ENCODE measurements around the gene DMC1.
"Not testable (repeated sequence)": the region's sequence is repeated elsewhere in the genome, so short reads cannot be mapped to it uniquely, and the experiment has no call there.

The DMC1 gene

GRCh38 chr22:38569972-38570778, at the start of gene DMC1:
TSS of gene DMC1 (minus strand) at chr22:38570183. CDS start at chr22:38568256, 1,927 bp downstream.
- peak; percentile 90 for DNase-seq

GRCh38 chr22:38618682-38619081, 48.7 kb upstream of the DMC1 start:
- no peak for DNase-seq

GRCh38 chr22:38618258-38618657, 48.3 kb upstream of the DMC1 start:
- DNase-seq = no peak

DNA sequence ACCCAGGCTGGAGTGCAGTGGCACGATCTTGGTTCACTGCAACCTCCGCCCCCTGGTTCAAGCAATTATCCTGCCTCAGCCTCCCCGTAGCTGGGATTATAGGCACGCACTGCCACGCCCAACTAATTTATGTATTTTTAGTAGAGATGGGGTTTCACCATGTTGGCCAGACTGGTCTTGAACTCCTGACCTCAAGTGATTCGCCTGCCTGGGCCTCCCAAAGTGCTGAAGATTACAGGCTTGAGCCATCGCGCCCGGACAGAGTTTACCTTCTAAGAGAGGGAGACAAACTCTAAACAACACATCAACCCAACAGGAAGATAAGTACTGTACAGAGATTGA, 45.1 kb upstream of the DMC1 start:
- DNase-seq = not testable (repeated sequence)

DNA sequence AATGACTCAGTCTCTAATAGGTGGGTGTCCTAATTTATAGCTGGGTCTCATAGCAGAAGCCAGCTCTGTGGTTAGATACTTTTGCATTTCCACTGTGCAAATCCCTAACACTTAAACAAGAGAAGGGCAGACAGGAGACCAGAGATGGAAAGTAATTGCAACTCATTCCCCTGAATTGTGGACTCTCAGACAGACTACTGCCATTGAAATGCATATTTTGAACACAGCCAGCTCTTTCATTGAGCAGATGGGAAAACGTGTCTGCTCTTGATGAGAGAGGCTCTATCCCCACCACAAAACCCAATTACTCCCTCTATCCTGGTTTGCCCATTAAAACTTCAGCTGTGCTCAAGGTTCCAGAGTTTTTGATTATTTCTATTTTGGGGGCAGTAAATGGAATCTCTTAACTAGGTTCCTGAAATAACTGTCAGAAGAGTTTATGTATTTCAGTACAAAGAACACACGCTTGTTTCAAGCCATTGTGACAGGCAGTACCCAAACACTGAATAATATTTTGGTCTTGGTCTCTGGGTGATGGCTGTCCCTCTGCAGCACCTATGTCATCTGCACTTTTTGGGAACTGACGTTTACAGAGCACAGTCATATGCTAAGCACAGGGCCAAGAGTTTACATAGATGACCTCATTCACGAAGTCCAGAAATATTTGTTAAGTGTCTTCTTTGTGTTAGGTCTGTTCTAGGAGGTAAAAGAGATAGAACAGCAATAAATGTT, 44.5 kb upstream of the DMC1 start:
- no peak for DNase-seq

GRCh38 chr22:38613588-38613987, 43.6 kb upstream of the DMC1 start:
- DNase-seq = no peak

DNA sequence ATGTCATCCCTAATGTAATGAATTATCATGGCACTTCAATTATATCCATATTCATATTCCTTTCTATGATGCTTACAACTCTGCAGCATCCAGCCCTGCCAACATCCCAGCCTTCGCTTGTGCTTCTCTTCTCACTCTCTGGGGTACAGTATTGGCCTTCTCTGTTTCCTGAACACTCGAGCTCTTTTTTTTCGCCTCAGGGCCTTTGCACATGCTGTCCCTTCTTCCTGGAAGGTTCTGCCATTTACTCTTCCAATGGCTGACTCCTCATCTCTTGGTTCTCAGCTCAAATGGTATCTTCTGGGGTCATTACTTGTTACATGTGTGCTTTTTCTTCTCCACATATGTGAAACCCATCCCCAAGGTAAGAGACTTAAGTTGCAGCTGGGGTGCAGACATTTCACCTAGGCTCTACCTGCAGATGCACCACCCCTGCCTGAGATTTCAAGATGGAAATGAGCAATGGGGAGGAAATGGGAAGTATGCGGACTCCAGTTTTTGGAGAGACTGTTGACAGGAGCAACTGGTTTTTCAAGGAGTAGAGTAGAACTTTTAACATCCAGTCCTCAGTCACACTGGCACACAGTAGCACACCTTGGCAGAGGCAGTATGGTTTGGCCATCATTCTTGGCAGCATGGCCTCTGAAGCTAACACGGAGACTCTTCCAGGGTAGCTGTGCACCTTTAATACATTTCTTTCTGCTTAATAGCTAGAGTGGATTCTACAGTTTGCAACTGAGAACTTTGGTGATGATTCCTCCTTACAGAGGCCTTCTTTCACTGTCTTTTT, 42.4 kb upstream of the DMC1 start:
- no peak for DNase-seq

GRCh38 chr22:38611559-38611958, 41.6 kb upstream of the DMC1 start:
- DNase-seq = no peak

- no peak for DNase-seq
These were observed 40.3 kb upstream of the DMC1 start for GRCh38 chr22:38610234-38610633.

DNA sequence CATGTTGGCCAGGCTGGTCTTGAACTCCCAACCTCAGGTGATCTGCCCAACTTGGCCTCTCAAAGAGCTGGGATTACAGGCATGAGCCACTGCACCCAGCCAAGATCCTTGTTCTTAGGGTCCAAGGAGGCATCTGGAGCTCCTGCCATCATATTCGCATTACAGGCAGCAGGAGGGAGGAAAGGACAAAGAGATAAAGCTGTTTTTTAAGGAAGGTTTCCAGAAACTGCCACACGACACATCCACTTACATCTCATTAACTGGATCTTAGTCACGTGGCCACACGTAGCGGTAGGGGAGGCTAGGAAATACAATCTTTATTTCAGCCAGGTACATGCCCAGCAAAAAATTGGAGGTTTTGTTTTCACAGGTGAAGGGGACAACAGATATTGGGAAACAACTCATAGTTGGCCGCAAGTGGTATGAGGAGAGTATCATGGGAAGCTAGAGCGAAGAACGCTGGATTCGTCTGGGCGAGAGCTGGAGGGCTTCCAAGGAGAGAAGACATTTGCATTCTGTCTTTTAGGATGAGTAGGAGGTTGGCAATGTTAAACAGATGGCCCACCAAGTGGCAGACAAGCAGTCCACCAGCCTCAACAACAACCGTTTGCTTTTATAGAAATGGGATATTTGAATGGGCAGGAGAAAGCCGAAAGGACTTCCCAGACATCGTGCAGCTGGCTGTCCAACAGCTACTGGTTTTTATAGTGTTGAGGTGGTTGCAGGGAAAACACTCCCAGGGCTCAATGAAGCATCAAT, 39.2 kb upstream of the DMC1 start:
- no peak for DNase-seq

GRCh38 chr22:38607680-38608079, 37.7 kb upstream of the DMC1 start:
- DNase-seq = no peak

GRCh38 chr22:38602166-38602565, 32.2 kb upstream of the DMC1 start:
- no peak for DNase-seq

GRCh38 chr22:38601221-38601764, 31.3 kb upstream of the DMC1 start:
- no peak for DNase-seq

GRCh38 chr22:38599466-38599865, 29.5 kb upstream of the DMC1 start:
- DNase-seq = no peak

DNA sequence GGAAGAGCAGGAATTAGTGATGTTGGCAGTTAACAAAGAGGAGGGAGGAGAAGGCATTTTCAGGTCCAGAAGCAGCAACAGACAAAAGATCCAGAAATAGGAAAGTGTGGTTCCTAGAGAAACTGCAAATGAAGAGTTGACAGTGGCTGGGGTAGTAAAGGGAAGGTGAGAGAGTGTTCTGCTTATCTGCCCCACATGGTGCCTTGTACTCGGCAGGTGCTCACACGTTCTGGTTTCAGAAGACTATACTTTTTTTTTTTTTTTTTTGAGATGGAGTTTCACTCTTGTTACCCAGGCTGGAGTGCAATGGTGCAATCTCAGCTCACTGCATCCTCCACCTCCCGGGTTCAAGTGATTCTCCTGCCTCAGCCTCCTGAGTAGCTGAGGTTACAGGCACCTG, 12.9 kb upstream of the DMC1 start:
- not testable (repeated sequence) for DNase-seq

DNA sequence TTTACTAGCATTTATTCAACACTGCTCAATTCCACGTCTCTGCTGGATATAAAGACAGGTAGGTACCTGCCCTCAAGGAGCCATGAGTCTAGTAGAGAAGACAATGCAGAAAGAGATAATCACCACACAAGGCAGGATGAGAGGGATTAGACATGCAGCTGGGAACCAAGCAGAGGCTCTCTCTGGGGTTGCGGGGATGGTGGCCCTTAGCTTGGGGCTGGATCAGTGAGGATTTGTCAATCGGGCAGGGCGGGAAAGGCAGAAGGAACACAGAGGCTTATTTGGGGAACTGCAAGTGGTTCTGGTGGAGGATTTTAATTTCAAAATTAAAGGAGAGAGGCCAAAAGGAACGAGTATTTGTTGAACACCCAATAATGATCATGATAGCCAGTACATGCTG, 8.5 kb upstream of the DMC1 start:
- no peak for DNase-seq

DNA sequence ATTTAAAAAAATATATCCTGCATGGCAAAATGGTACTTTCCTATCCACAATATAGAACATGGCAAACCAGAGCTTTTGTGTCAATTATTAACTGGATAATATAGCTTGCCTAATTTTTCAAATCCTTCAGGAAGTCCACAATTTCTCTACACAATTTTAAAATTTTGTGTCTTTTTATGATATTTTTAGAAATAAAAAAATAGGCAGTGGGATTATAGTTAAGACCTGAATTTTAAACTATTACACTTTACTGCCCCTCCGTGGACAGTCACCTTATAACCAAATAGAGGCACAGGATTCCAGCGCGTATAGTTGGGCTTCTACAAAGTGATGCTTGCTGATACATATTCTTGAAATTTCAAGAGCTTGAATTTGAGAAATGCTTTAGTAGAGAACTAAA, 2.1 kb upstream of the DMC1 start:
- DNase-seq = no peak

DNA sequence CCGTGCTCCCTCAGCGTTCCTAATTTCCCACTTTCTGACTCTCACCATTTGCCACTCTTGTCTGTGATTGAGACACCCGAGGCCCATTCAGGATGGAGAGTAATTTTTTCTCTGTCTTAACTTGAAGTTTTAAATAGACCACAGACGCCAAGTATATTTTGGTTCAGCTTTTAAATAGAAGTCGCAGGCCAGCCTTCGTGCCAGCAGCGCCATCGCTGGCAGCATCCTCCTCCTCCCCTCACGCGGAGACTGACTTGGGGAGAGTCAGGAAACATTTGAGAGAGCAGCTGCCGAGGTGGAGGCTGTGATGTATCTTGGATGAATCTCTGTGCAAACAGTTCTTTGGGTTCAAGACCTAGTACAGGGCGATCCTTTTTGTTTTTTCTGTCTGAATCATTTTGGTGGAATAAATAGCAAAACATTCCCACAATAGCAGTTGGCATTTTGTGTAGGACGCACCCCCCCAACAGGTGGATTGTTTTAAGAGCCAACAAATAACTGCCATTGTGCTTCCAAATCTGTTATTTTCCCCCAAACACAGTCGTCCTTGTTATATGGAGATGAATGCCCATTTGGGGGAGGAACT, 889 bp upstream of the DMC1 start:
- DNase-seq = peak; percentile 18

DNA sequence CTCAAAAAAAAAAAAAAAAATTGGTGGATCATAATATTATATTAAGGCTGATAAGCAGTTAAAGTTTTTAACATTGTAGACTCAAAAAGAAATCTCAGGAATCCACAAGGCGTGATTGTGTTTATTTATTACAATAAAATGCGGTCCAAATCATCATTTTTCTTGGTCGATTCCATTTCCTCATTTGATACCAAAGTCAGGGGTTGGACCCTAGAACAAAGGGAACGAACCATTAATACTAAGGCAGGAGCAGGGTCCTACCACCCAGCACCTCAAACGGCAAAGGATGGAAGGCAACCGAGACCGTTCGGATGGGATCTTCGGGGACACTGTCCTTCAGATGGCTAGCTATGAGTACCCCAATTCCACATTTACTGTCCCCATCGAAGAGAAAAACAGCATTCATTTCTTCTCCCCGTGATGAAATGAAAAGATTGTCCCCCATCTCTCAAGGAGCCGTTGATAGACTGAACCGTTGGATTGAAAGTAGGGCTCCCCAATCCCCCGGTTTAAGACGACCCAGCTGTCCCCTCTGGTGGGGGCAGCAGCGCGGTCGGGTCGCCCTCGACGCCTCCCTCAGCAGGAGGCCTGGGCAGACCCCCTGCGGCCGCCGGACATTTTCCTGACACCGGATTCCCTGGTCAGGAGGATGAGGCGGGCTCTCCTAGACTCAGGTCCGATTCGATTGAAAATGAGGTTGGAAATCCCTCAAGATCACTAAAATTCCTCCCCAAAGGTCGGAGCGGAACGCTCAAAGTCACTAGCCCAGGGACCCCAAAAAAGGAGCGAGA, 607 bp downstream of the DMC1 start:
- no peak for DNase-seq

GRCh38 chr22:38567531-38568285, 2.3 kb downstream of the DMC1 start:
- no peak for DNase-seq

Data from activated effector memory CD4-positive, alpha-beta T cell treated with Interleukin-2 at 50 U/mL for 16 hours (primary cell).